ENCODE measurements around the gene GSK3B. TPM values are rescaled to one million over a fixed set of nuclear protein-coding genes. Genes with fewer than 3 reads are reported as not detected.

The GSK3B gene
- total RNA-seq, 4 donors from 2014 or later, result 35.0 to 53.2 (median 44.0) TPM

- no peak for TF ChIP-seq CTCF (IDR thresholded peaks at IDR 0.05)
- TF ChIP-seq POLR2A (IDR thresholded peaks at IDR 0.05), result no peak
- intact Hi-C loops (cut with DNase I), result no loop called here
- no peak overlapping the region for H3K27ac ChIP-seq
- WGBS, 2 donors, result 92 to 95% methylated on average over 6 of the region's 6 CpGs
- no peak for DNase-seq
- no peak overlapping the region for H3K4me3 ChIP-seq (replicated peaks in 1 of 3)
- H3K27me3 ChIP-seq, result no peaks in the 10 kb centered on the region
- no peaks in the 10 kb centered on the region for H3K36me3 ChIP-seq
- no peaks in the 10 kb centered on the region for H3K4me1 ChIP-seq
- H3K9me3 ChIP-seq, result no peaks in the 10 kb centered on the region
These were observed 175.0 kb downstream of the GSK3B start for GRCh38 chr3:119918992-119919933.

- Histone ChIP-seq H3K36me3 (no peaks in the 10 kb centered on the region), H3K4me3 (replicated peaks in 1 of 3) (no peak overlapping the region), H3K9me3 (no peaks in the 10 kb centered on the region), H3K4me1 (no peaks in the 10 kb centered on the region), H3K27ac (no peak overlapping the region), H3K27me3 (no peaks in the 10 kb centered on the region)
- 91 to 92% methylated on average over 3 of the region's 3 CpGs for WGBS, 2 donors
- no peak for DNase-seq
- intact Hi-C loops (cut with DNase I), result no loop called here
- TF ChIP-seq CTCF (IDR thresholded peaks at IDR 0.05) (no peak), POLR2A (IDR thresholded peaks at IDR 0.05) (no peak)
These were observed 181.2 kb downstream of the GSK3B start for GRCh38 chr3:119913021-119913420.

- no peak overlapping the region for H3K4me3 ChIP-seq (replicated peaks in 1 of 3)
- no peaks in the 10 kb centered on the region for H3K36me3 ChIP-seq
- no peak for TF ChIP-seq CTCF (IDR thresholded peaks at IDR 0.05)
- TF ChIP-seq POLR2A (IDR thresholded peaks at IDR 0.05), result no peak
- H3K9me3 ChIP-seq, result no peaks in the 10 kb centered on the region
- H3K27ac ChIP-seq, result no peak overlapping the region
- H3K4me1 ChIP-seq, result no peaks in the 10 kb centered on the region
- intact Hi-C loops (cut with DNase I), result no loop called here
- no peak for DNase-seq
- H3K27me3 ChIP-seq, result no peaks in the 10 kb centered on the region
- WGBS, 2 donors, result 64 to 95% methylated on average over 2 of the region's 2 CpGs
These were observed 182.0 kb downstream of the GSK3B start for GRCh38 chr3:119912220-119912619.

GRCh38 chr3:119911748-119912147 is 182.5 kb downstream of the GSK3B start:
- TF ChIP-seq POLR2A (IDR thresholded peaks at IDR 0.05), result no peak
- TF ChIP-seq CTCF (IDR thresholded peaks at IDR 0.05), result no peak
- Histone ChIP-seq H3K9me3 (no peaks in the 10 kb centered on the region), H3K4me1 (no peaks in the 10 kb centered on the region), H3K4me3 (replicated peaks in 1 of 3) (no peak overlapping the region), H3K36me3 (no peaks in the 10 kb centered on the region), H3K27ac (no peak overlapping the region), H3K27me3 (no peaks in the 10 kb centered on the region)
- intact Hi-C loops (cut with DNase I), result no loop called here
- WGBS, 2 donors, result 69 to 84% methylated on average over 1 of the region's 1 CpG
- DNase-seq, result no peak

- TF ChIP-seq CTCF (IDR thresholded peaks at IDR 0.05), result no peak
- no peak for TF ChIP-seq POLR2A (IDR thresholded peaks at IDR 0.05)
- no peaks in the 10 kb centered on the region for H3K27me3 ChIP-seq
- no peak overlapping the region for H3K27ac ChIP-seq
- H3K4me3 ChIP-seq (replicated peaks in 1 of 3), result no peak overlapping the region
- H3K9me3 ChIP-seq, result no peaks in the 10 kb centered on the region
- intact Hi-C loops (cut with DNase I), result no loop called here
- no peak for DNase-seq
- H3K4me1 ChIP-seq, result no peaks in the 10 kb centered on the region
- H3K36me3 ChIP-seq, result no peaks in the 10 kb centered on the region
- 87 to 93% methylated on average over 3 of the region's 3 CpGs for WGBS, 2 donors
These were observed 192.2 kb downstream of the GSK3B start for GRCh38 chr3:119902061-119902460.

All from thyroid gland (tissue), 4 donors.